ENCODE data around the gene GOLGA2.

The GOLGA2 gene

DNA sequence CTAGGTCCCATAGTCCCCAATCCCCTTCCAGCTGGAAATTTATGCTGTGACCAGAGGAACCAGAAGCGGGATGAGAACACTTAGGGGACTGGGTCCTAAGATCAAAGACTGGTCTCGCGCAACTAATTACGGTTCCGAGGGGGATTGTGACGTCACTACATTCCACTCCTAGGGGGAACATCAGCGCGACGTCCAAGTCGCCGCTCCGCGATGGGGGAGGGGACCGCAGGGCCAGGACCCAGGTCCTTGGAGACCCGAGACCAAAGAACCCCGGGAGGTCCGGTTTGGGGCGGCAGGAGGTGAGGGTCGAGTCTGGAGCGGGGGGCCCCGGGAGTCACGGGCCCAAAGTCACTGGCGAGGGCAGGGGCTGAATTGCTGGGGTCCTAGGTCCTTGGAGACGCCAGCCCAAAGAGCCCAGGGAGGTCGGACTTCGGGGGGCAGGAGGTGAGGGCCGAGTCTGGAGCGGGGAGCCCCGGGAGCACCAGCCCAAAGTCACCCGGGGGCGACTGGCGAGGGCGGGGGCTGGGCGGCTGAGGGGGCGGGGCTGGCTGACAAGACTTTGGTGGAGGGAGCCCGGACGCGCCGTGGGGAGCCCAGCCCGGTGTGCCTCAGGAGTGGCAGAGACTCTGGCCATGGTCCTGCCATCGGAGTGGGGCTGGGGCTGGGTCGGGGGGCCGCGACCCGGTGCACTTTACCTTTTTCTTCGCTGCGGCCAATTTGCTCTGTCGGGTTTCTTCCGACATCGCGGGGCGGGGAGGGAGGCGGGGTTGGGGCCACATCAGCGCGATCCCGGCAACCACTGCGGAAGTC is at the start of gene GOLGA2:
TSS of gene GOLGA2 (minus strand) at position 810 of the 810 bp plus-strand sequence. CDS start at position 779, 31 bp downstream.
- Histone ChIP-seq H3K27me3 (ENCODE audit: control insufficient read depth in 5 of 5, insufficient read depth in 4 of 5, low read length in 5 of 5) (no peaks in the 10 kb centered on the region), H3K9me3 (ENCODE audit: control insufficient read depth in 5 of 5, low read length in 5 of 5) (no peaks in the 10 kb centered on the region), H3K36me3 (ENCODE audit: control insufficient read depth in 5 of 5, insufficient read depth in 5 of 5, low read length in 5 of 5) (peaks cover 0 to 25% (median 21%) of the 10 kb centered on the region in 5 donors), H3K9ac (ENCODE audit: low read length in 5 of 5) (peak within 1 kb of the TSS; percentile 66 to 92 (median 90)), H3K4me3 (ENCODE audit: low read depth in 1 of 5, low read length in 5 of 5) (peak within 1 kb of the TSS; percentile 85 to 97 (median 88)), H3K4me1 (ENCODE audit: control insufficient read depth in 5 of 5, insufficient read depth in 5 of 5, low read length in 5 of 5) (peaks cover 1 to 42% (median 31%) of the 10 kb centered on the region in 5 donors), H3K27ac (ENCODE audit: low read depth, low read length) (peak within 1 kb of the TSS; percentile 80)

DNA sequence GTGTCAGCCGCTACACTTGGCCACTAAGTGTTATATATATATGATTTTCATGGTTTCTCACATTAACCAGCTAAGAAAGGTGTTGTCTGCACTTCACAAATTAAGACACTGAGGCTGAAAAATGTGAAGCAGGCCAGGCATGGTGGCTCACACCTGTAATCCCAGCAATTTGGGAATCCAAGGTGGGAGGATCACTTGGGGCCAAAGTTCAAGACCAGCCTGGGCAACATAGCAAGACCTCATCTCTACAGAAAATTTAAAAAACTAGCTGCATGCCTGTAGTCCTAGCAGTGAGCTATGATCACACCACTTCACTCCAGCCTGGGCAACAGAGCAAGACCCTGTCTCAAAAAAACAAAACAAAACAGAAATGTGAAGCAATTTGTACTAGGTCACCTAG is 48.6 kb upstream of the GOLGA2 start:
- Histone ChIP-seq H3K36me3 (ENCODE audit: control insufficient read depth in 5 of 5, insufficient read depth in 5 of 5, low read length in 5 of 5) (peaks cover 0 to 41% (median 29%) of the 10 kb centered on the region in 5 donors), H3K4me3 (ENCODE audit: low read depth in 1 of 5, low read length in 5 of 5) (no peak overlapping the region), H3K9me3 (ENCODE audit: control insufficient read depth in 5 of 5, low read length in 5 of 5) (no peaks in the 10 kb centered on the region), H3K27ac (ENCODE audit: low read depth, low read length) (no peak overlapping the region), H3K9ac (ENCODE audit: low read length in 5 of 5) (no peak overlapping the region), H3K27me3 (ENCODE audit: control insufficient read depth in 5 of 5, insufficient read depth in 4 of 5, low read length in 5 of 5) (no peaks in the 10 kb centered on the region), H3K4me1 (ENCODE audit: control insufficient read depth in 5 of 5, insufficient read depth in 5 of 5, low read length in 5 of 5) (peaks cover 3 to 26% (median 25%) of the 10 kb centered on the region in 5 donors)

GRCh38 chr9:128323791-128324190 is 48.0 kb upstream of the GOLGA2 start:
- Histone ChIP-seq H3K9ac (ENCODE audit: low read length in 5 of 5) (peak overlapping the region in 3 of 5 donors; percentile 77 to 88 (median 80)), H3K4me1 (ENCODE audit: control insufficient read depth in 5 of 5, insufficient read depth in 5 of 5, low read length in 5 of 5) (peaks cover 3 to 26% (median 25%) of the 10 kb centered on the region in 5 donors), H3K36me3 (ENCODE audit: control insufficient read depth in 5 of 5, insufficient read depth in 5 of 5, low read length in 5 of 5) (peaks cover 0 to 38% (median 26%) of the 10 kb centered on the region in 5 donors), H3K27ac (ENCODE audit: low read depth, low read length) (no peak overlapping the region), H3K9me3 (ENCODE audit: control insufficient read depth in 5 of 5, low read length in 5 of 5) (no peaks in the 10 kb centered on the region), H3K27me3 (ENCODE audit: control insufficient read depth in 5 of 5, insufficient read depth in 4 of 5, low read length in 5 of 5) (no peaks in the 10 kb centered on the region), H3K4me3 (ENCODE audit: low read depth in 1 of 5, low read length in 5 of 5) (peak overlapping the region; percentile 75 to 95 (median 88))

GRCh38 chr9:128323212-128323730 is 47.5 kb upstream of the GOLGA2 start:
- H3K4me1 ChIP-seq (ENCODE audit: control insufficient read depth in 5 of 5, insufficient read depth in 5 of 5, low read length in 5 of 5) = peaks cover 3 to 26% (median 25%) of the 10 kb centered on the region in 5 donors
- H3K9ac ChIP-seq (ENCODE audit: low read length in 5 of 5) = peak overlapping the region; percentile 43 to 89 (median 80)
- no peaks in the 10 kb centered on the region for H3K27me3 ChIP-seq (ENCODE audit: control insufficient read depth in 5 of 5, insufficient read depth in 4 of 5, low read length in 5 of 5)
- H3K27ac ChIP-seq (ENCODE audit: low read depth, low read length) = peak overlapping the region; percentile 85
- peaks cover 0 to 32% (median 21%) of the 10 kb centered on the region in 5 donors for H3K36me3 ChIP-seq (ENCODE audit: control insufficient read depth in 5 of 5, insufficient read depth in 5 of 5, low read length in 5 of 5)
- peak overlapping the region; percentile 75 to 95 (median 88) for H3K4me3 ChIP-seq (ENCODE audit: low read depth in 1 of 5, low read length in 5 of 5)
- no peaks in the 10 kb centered on the region for H3K9me3 ChIP-seq (ENCODE audit: control insufficient read depth in 5 of 5, low read length in 5 of 5)

DNA sequence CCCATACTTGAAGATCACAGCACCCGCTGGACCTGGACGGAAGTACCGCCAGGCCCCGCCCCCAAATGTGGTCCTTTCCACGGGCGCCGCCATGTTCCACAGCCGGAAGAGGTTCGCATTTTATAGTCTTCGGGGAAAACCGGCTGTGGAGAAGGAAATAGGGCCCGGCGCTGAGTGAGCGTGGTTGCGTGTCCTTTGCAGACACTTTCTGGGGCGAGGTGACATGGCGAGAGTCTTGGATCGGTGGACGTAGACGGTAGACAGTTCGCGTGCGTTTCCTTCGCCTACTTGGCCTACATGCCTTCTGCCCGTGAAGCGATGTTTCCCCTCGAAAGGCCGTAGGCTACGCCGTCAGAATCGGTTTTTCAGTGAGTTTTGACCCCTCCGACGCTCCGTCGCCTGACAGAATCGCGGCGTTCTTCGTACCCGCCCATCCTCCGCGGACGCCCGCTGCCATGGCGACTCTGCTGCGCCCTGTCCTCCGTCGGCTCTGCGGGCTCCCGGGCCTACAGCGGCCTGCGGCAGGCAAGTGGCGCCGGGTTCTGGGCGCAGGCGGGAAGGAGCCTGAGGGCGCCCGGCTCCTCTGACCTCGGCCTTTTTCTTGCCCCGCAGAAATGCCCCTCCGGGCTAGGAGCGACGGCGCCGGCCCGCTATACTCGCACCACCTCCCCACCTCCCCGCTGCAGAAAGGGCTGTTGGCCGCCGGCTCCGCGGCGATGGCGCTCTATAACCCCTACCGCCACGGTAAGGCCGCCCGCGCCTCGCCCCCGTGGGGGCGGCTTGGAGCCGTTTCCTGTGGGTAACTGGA is 46.8 kb upstream of the GOLGA2 start, which contains the start of the genes COQ4 and TRUB2:
TSS of gene COQ4 (plus strand) at position 436 of the 808 bp plus-strand sequence. CDS start at position 456, 20 bp downstream.
TSS of gene TRUB2 (minus strand) at position 44 of the 808 bp plus-strand sequence. CDS start at position 5, 39 bp downstream.
- Histone ChIP-seq H3K27ac (ENCODE audit: low read depth, low read length) (peak within 1 kb of the TSS; percentile 85), H3K9me3 (ENCODE audit: control insufficient read depth in 5 of 5, low read length in 5 of 5) (no peaks in the 10 kb centered on the region), H3K4me1 (ENCODE audit: control insufficient read depth in 5 of 5, insufficient read depth in 5 of 5, low read length in 5 of 5) (peaks cover 3 to 26% (median 25%) of the 10 kb centered on the region in 5 donors), H3K36me3 (ENCODE audit: control insufficient read depth in 5 of 5, insufficient read depth in 5 of 5, low read length in 5 of 5) (peaks cover 2 to 28% (median 17%) of the 10 kb centered on the region in 5 donors), H3K4me3 (ENCODE audit: low read depth in 1 of 5, low read length in 5 of 5) (peak within 1 kb of the TSS; percentile 84 to 99 (median 91)), H3K9ac (ENCODE audit: low read length in 5 of 5) (peak within 1 kb of the TSS; percentile 77 to 89 (median 87)), H3K27me3 (ENCODE audit: control insufficient read depth in 5 of 5, insufficient read depth in 4 of 5, low read length in 5 of 5) (no peaks in the 10 kb centered on the region)

- H3K27me3 ChIP-seq (ENCODE audit: control insufficient read depth in 5 of 5, insufficient read depth in 4 of 5, low read length in 5 of 5) = no peaks in the 10 kb centered on the region
- H3K9ac ChIP-seq (ENCODE audit: low read length in 5 of 5) = peak overlapping the region; percentile 23 to 89 (median 80)
- no peaks in the 10 kb centered on the region for H3K9me3 ChIP-seq (ENCODE audit: control insufficient read depth in 5 of 5, low read length in 5 of 5)
- H3K36me3 ChIP-seq (ENCODE audit: control insufficient read depth in 5 of 5, insufficient read depth in 5 of 5, low read length in 5 of 5) = peaks cover 4 to 30% (median 21%) of the 10 kb centered on the region in 5 donors
- peaks cover 3 to 26% (median 25%) of the 10 kb centered on the region in 5 donors for H3K4me1 ChIP-seq (ENCODE audit: control insufficient read depth in 5 of 5, insufficient read depth in 5 of 5, low read length in 5 of 5)
- H3K4me3 ChIP-seq (ENCODE audit: low read depth in 1 of 5, low read length in 5 of 5) = peak overlapping the region; percentile 84 to 99 (median 91)
- peak overlapping the region; percentile 85 for H3K27ac ChIP-seq (ENCODE audit: low read depth, low read length)
Measured at GRCh38 chr9:128321879-128322403, 46.1 kb upstream of the GOLGA2 start.

DNA sequence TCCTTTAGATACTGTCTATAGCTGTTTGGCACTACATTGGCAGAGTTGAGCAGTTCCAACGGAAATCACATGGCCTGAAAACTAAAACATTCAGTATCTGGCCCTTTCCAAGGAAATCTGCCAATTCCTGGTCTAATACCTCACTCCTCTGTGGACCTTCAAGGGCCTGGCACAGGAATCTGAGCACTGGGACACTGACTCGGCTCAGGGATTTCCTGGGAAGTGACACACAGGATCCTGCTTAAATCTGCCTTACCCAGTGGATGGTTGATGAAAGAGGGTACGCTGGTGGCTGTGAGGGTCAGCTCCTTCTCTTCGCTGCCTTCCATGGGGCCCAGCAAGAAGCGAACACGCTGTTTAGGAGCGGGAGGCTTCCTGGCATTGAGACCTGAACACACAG is 45.5 kb upstream of the GOLGA2 start:
- H3K4me3 ChIP-seq (ENCODE audit: low read depth in 1 of 5, low read length in 5 of 5) = peak overlapping the region in 3 of 5 donors; percentile 91 to 99 (median 95)
- H3K9ac ChIP-seq (ENCODE audit: low read length in 5 of 5) = peak overlapping the region in 1 of 5 donors; percentile 88
- peaks cover 4 to 32% (median 26%) of the 10 kb centered on the region in 5 donors for H3K36me3 ChIP-seq (ENCODE audit: control insufficient read depth in 5 of 5, insufficient read depth in 5 of 5, low read length in 5 of 5)
- no peak overlapping the region for H3K27ac ChIP-seq (ENCODE audit: low read depth, low read length)
- H3K4me1 ChIP-seq (ENCODE audit: control insufficient read depth in 5 of 5, insufficient read depth in 5 of 5, low read length in 5 of 5) = peaks cover 3 to 26% (median 25%) of the 10 kb centered on the region in 5 donors
- H3K9me3 ChIP-seq (ENCODE audit: control insufficient read depth in 5 of 5, low read length in 5 of 5) = no peaks in the 10 kb centered on the region
- no peaks in the 10 kb centered on the region for H3K27me3 ChIP-seq (ENCODE audit: control insufficient read depth in 5 of 5, insufficient read depth in 4 of 5, low read length in 5 of 5)

DNA sequence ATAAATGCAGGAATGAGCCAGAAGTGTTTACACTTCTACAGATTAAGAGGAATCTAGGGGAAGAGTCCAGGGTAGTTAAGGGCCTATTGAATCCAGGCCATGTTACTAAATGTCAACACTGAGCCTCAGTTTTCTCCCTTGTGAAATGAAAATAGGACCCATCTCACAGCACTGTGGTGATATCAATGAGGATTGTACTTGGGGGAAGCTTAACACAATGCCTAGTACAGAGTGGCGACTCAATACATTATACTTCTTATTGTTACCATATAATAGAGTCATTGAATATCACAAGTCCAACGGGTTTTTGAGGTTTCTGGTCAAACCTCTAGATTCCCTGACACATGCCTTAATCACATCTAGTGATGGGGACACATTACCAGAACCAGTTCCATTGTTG is 41.8 kb upstream of the GOLGA2 start:
- H3K27me3 ChIP-seq (ENCODE audit: control insufficient read depth in 5 of 5, insufficient read depth in 4 of 5, low read length in 5 of 5) = no peaks in the 10 kb centered on the region
- no peak overlapping the region for H3K4me3 ChIP-seq (ENCODE audit: low read depth in 1 of 5, low read length in 5 of 5)
- H3K36me3 ChIP-seq (ENCODE audit: control insufficient read depth in 5 of 5, insufficient read depth in 5 of 5, low read length in 5 of 5) = peaks cover 4 to 45% (median 35%) of the 10 kb centered on the region in 5 donors
- H3K9ac ChIP-seq (ENCODE audit: low read length in 5 of 5) = no peak overlapping the region
- peaks cover 0 to 11% (median 11%) of the 10 kb centered on the region in 5 donors for H3K4me1 ChIP-seq (ENCODE audit: control insufficient read depth in 5 of 5, insufficient read depth in 5 of 5, low read length in 5 of 5)
- no peaks in the 10 kb centered on the region for H3K9me3 ChIP-seq (ENCODE audit: control insufficient read depth in 5 of 5, low read length in 5 of 5)
- H3K27ac ChIP-seq (ENCODE audit: low read depth, low read length) = no peak overlapping the region

GRCh38 chr9:128316421-128316820 is 40.6 kb upstream of the GOLGA2 start:
- Histone ChIP-seq H3K27ac (ENCODE audit: low read depth, low read length) (no peak overlapping the region), H3K36me3 (ENCODE audit: control insufficient read depth in 5 of 5, insufficient read depth in 5 of 5, low read length in 5 of 5) (peaks cover 4 to 47% (median 36%) of the 10 kb centered on the region in 5 donors), H3K4me3 (ENCODE audit: low read depth in 1 of 5, low read length in 5 of 5) (no peak overlapping the region), H3K27me3 (ENCODE audit: control insufficient read depth in 5 of 5, insufficient read depth in 4 of 5, low read length in 5 of 5) (no peaks in the 10 kb centered on the region), H3K9ac (ENCODE audit: low read length in 5 of 5) (no peak overlapping the region), H3K4me1 (ENCODE audit: control insufficient read depth in 5 of 5, insufficient read depth in 5 of 5, low read length in 5 of 5) (peaks cover 0 to 4% (median 3%) of the 10 kb centered on the region in 5 donors), H3K9me3 (ENCODE audit: control insufficient read depth in 5 of 5, low read length in 5 of 5) (no peaks in the 10 kb centered on the region)

Measured in subcutaneous abdominal adipose tissue (tissue), 5 donors.